ENCODE data around the gene LAMTOR1. TPM values are rescaled to one million over a fixed set of nuclear protein-coding genes. Genes with fewer than 3 reads are reported as not detected.
A peak's percentile ranks its signal among the peaks of the same experiment; 100 is the strongest.

Gene LAMTOR1
- total and polyA plus RNA-seq, 4 donors = 51.2 to 231 (median 111) TPM

GRCh38 chr11:72058416-72059034, 44.6 kb downstream of the LAMTOR1 start:
- Histone ChIP-seq H3K9ac (ENCODE audit: insufficient read depth in 1 of 2, low read length in 2 of 2) (no peak overlapping the region), H3K4me3 (no peak overlapping the region), H3K27ac (ENCODE audit: low read depth in 1 of 2, low read length in 1 of 2) (no peak overlapping the region), H3K9me3 (ENCODE audit: control insufficient read depth in 4 of 4, insufficient read depth in 3 of 4, low read length in 3 of 4) (no peaks in the 10 kb centered on the region), H3K36me3 (ENCODE audit: control insufficient read depth in 4 of 4, insufficient read depth in 4 of 4, low read length in 4 of 4) (peaks cover 0 to 6% (median 0%) of the 10 kb centered on the region in 4 donors), H3K27me3 (ENCODE audit: control insufficient read depth in 3 of 3, insufficient read depth in 3 of 3, low read length in 2 of 3) (no peaks in the 10 kb centered on the region), H3K4me1 (ENCODE audit: control insufficient read depth in 5 of 5, insufficient read depth in 5 of 5, low read length in 5 of 5) (peaks cover 0 to 2% (median 0%) of the 10 kb centered on the region in 5 donors)
- no peak for TF ChIP-seq CTCF (IDR thresholded peaks at IDR 0.05; ENCODE audit: control extremely low read depth, extremely low read depth)
- 89 to 93% methylated on average over 3 of the region's 3 CpGs for WGBS, 2 donors
- no peak for DNase-seq
- no peak for ATAC-seq (ENCODE audit: insufficient read depth, low FRiP score)

GRCh38 chr11:72048766-72049460, 54.2 kb downstream of the LAMTOR1 start:
- DNase-seq (peak in 1 of 3 donors; percentile 61), ATAC-seq (ENCODE audit: insufficient read depth, low FRiP score) (no peak)
- no peak for TF ChIP-seq CTCF (IDR thresholded peaks at IDR 0.05; ENCODE audit: control extremely low read depth, extremely low read depth)
- peak overlapping the region in 1 of 2 donors; percentile 52 for H3K9ac ChIP-seq (ENCODE audit: insufficient read depth in 1 of 2, low read length in 2 of 2)
- H3K27ac ChIP-seq (ENCODE audit: low read depth in 1 of 2, low read length in 1 of 2) = peak overlapping the region in 1 of 2 donors; percentile 49
- H3K27me3 ChIP-seq (ENCODE audit: control insufficient read depth in 3 of 3, insufficient read depth in 3 of 3, low read length in 2 of 3) = no peaks in the 10 kb centered on the region
- no peaks in the 10 kb centered on the region for H3K9me3 ChIP-seq (ENCODE audit: control insufficient read depth in 4 of 4, insufficient read depth in 3 of 4, low read length in 3 of 4)
- peaks cover 0 to 26% (median 7%) of the 10 kb centered on the region in 5 donors for H3K4me1 ChIP-seq (ENCODE audit: control insufficient read depth in 5 of 5, insufficient read depth in 5 of 5, low read length in 5 of 5)
- no peaks in the 10 kb centered on the region for H3K36me3 ChIP-seq (ENCODE audit: control insufficient read depth in 4 of 4, insufficient read depth in 4 of 4, low read length in 4 of 4)
- WGBS, 2 donors = 87 to 90% methylated on average over 3 of the region's 3 CpGs
- no peak overlapping the region for H3K4me3 ChIP-seq

Small RNA genes within 50 kb of the gene (small RNA-seq; reads per million reads assigned to genes)
- gene MIR3165 (ENCODE audit: low replicate concordance) = not detected
- not detected for gene RNU6-72P (ENCODE audit: low replicate concordance)

Other genes with a start within 250 kb of the LAMTOR1 start
- not detected for gene DEFB131B, start 224.8 kb downstream of the LAMTOR1 start, total RNA-seq
- not detected for gene DEFB131B, start 224.8 kb downstream of the LAMTOR1 start, polyA plus RNA-seq
- gene XNDC1N, start 174.7 kb downstream of the LAMTOR1 start, total RNA-seq = 10 to 100 TPM in 1 of 2 donors, 1 to 10 TPM in 1; 7.0 to 20.4 TPM
- 1 to 10 TPM; 2.0 to 2.1 TPM for gene XNDC1N, start 174.7 kb downstream of the LAMTOR1 start, polyA plus RNA-seq
- 10 to 100 TPM; 26.7 to 28.5 TPM for gene RNF121, start 174.3 kb downstream of the LAMTOR1 start, total RNA-seq
- gene RNF121, start 174.3 kb downstream of the LAMTOR1 start, polyA plus RNA-seq = 10 to 100 TPM; 14.0 to 30.2 TPM
- 10 to 100 TPM in 1 of 2 donors, 1 to 10 TPM in 1; 8.6 to 24.8 TPM for gene IL18BP, start 104.4 kb downstream of the LAMTOR1 start, total RNA-seq
- gene IL18BP, start 104.4 kb downstream of the LAMTOR1 start, polyA plus RNA-seq = 10 to 100 TPM; 15.4 to 38.6 TPM
- gene NUMA1, start 22.8 kb downstream of the LAMTOR1 start, total RNA-seq = 100 to 1,000 TPM; 161 to 277 TPM
- 100 to 1,000 TPM in 1 of 2 donors, 10 to 100 TPM in 1; 79.9 to 166 TPM for gene NUMA1, start 22.8 kb downstream of the LAMTOR1 start, polyA plus RNA-seq
- gene LRRC51, start 22.4 kb downstream of the LAMTOR1 start, total RNA-seq = 10 to 100 TPM; 28.7 to 29.6 TPM
- gene LRRC51, start 22.4 kb downstream of the LAMTOR1 start, polyA plus RNA-seq = 10 to 100 TPM; 10.4 to 10.9 TPM
- gene TOMT, start 2.6 kb upstream of the LAMTOR1 start, total RNA-seq = not detected
- gene TOMT, start 2.6 kb upstream of the LAMTOR1 start, polyA plus RNA-seq = not detected
- 10 to 100 TPM; 11.3 to 45.4 TPM for gene ANAPC15, start 9.4 kb upstream of the LAMTOR1 start, total RNA-seq
- gene ANAPC15, start 9.4 kb upstream of the LAMTOR1 start, polyA plus RNA-seq = 10 to 100 TPM; 50.4 to 72.0 TPM
- gene FOLR3, start 32.4 kb upstream of the LAMTOR1 start, total RNA-seq = 1 to 10 TPM; 5.1 to 6.5 TPM
- 10 to 100 TPM in 1 of 2 donors, 1 to 10 TPM in 1; 1.1 to 14.0 TPM for gene FOLR3, start 32.4 kb upstream of the LAMTOR1 start, polyA plus RNA-seq
- 100 to 1,000 TPM; 120 to 182 TPM for gene FOLR1, start 88.8 kb upstream of the LAMTOR1 start, total RNA-seq
- gene FOLR1, start 88.8 kb upstream of the LAMTOR1 start, polyA plus RNA-seq = 100 to 1,000 TPM in 1 of 2 donors, 10 to 100 TPM in 1; 76.0 to 212 TPM
- 10 to 100 TPM in 1 of 2 donors, 1 to 10 TPM in 1; 9.3 to 19.7 TPM for gene FOLR2, start 113.5 kb upstream of the LAMTOR1 start, total RNA-seq
- gene FOLR2, start 113.5 kb upstream of the LAMTOR1 start, polyA plus RNA-seq = 10 to 100 TPM in 1 of 2 donors, 1 to 10 TPM in 1; 3.2 to 11.2 TPM
- gene INPPL1, start 121.5 kb upstream of the LAMTOR1 start, total RNA-seq = 100 to 1,000 TPM in 1 of 2 donors, 10 to 100 TPM in 1; 76.7 to 199 TPM
- gene INPPL1, start 121.5 kb upstream of the LAMTOR1 start, polyA plus RNA-seq = 100 to 1,000 TPM in 1 of 2 donors, 10 to 100 TPM in 1; 66.3 to 107 TPM
- gene PHOX2A, start 140.9 kb upstream of the LAMTOR1 start, total RNA-seq = not detected
- not detected for gene PHOX2A, start 140.9 kb upstream of the LAMTOR1 start, polyA plus RNA-seq